Stimulated activated CD4-positive, alpha-beta T cell treated with anti-CD3 and anti-CD28 coated beads, Interleukin-2, amount 100 ng/mL, for 48 hours (primary cell): ENCODE results near the gene LGALS1.
A peak's percentile ranks its signal among the peaks of the same experiment; 100 is the strongest.

ENCODE experiments used
- DNase-seq, 2 donors: peaks; one replicate each; pipeline ENCODE4 v3.0.0-alpha.2; 2020

LGALS1 gene

GRCh38 chr22:37674951-37675929 is at the start of gene LGALS1:
Gene LGALS1, plus strand, starts transcription at chr22:37675636. Its CDS starts 67 bp downstream, at chr22:37675703.
- peak; percentile 58 to 60 for DNase-seq

- DNase-seq: no peak
These were observed 49.7 kb upstream of the LGALS1 start for GRCh38 chr22:37625737-37626136.

GRCh38 chr22:37626144-37626543 is 49.3 kb upstream of the LGALS1 start:
- DNase-seq: no peak

- DNase-seq: no peak
These were observed 48.8 kb upstream of the LGALS1 start for GRCh38 chr22:37626556-37627075.

GRCh38 chr22:37627121-37627520 is 48.3 kb upstream of the LGALS1 start:
- no peak for DNase-seq

GRCh38 chr22:37627545-37627944 is 47.9 kb upstream of the LGALS1 start:
- no peak for DNase-seq

- DNase-seq: no peak
These were observed 46.6 kb upstream of the LGALS1 start for GRCh38 chr22:37628830-37629229.

- no peak for DNase-seq
These were observed 45.5 kb upstream of the LGALS1 start for GRCh38 chr22:37629928-37630327.

GRCh38 chr22:37630839-37631435 is 44.5 kb upstream of the LGALS1 start:
- no peak for DNase-seq

GRCh38 chr22:37631448-37632173 is 43.8 kb upstream of the LGALS1 start:
- DNase-seq: no peak

- DNase-seq: no peak
These were observed 43.0 kb upstream of the LGALS1 start for GRCh38 chr22:37632174-37633088.

- DNase-seq: no peak
These were observed 42.3 kb upstream of the LGALS1 start for GRCh38 chr22:37633089-37633624.

GRCh38 chr22:37633625-37634416 is 41.6 kb upstream of the LGALS1 start:
- DNase-seq: no peak

GRCh38 chr22:37634417-37634924 is 41.0 kb upstream of the LGALS1 start:
- no peak for DNase-seq

GRCh38 chr22:37635157-37635556 is 40.3 kb upstream of the LGALS1 start:
- DNase-seq: no peak

- DNase-seq: no peak
These were observed 39.1 kb upstream of the LGALS1 start for GRCh38 chr22:37636186-37636948.

- DNase-seq: no peak
These were observed 38.5 kb upstream of the LGALS1 start for GRCh38 chr22:37636949-37637273.

- no peak for DNase-seq
These were observed 36.9 kb upstream of the LGALS1 start for GRCh38 chr22:37638391-37639069.

- peak in 1 of 2 donors; percentile 34 for DNase-seq
These were observed 36.2 kb upstream of the LGALS1 start, which contains the start of gene SH3BP1 for GRCh38 chr22:37639070-37639760. Gene SH3BP1, plus strand, starts transcription at chr22:37639669. Its CDS starts 119 bp downstream, at chr22:37639788.
